Tibial artery (tissue), 4 donors: ENCODE measurements around the gene OR5T3.
"Not testable (repeated sequence)": the region's sequence is repeated elsewhere in the genome, so short reads cannot be mapped to it uniquely, and the experiment has no call there.

Source experiments
- DNase-seq, 2 donors: peaks; one replicate each; pipeline ENCODE4 v3.0.0-alpha.2; 2019
- H3K27ac ChIP-seq, 2 donors: fragments of 200-600 bp; sonication (generic) in 1 of 2; 1 replicate in 1 of 2; 2 replicates in 1 of 2; pipeline ENCODE4 v1.5.1; 2018 to 2019; ENCODE audit warnings: mild to moderate bottlenecking in 1 of 2
- H3K27me3 ChIP-seq, 2 donors: fragments of 200-600 bp; sonication (generic) in 1 of 2; one replicate each; pipeline versions ENCODE4 v1.5.1 to v1.6.0; 2016 to 2019
- H3K36me3 ChIP-seq, 3 donors: fragments of 200-600 bp; sonication (generic) in 2 of 3; one replicate each; pipeline ENCODE4 v1.5.1; 2016 to 2019; ENCODE audit warnings: mild to moderate bottlenecking in 2 of 3
- H3K4me1 ChIP-seq, 4 donors: fragments of 200-600 bp; sonication (generic) in 2 of 4; 1 replicate in 3 of 4; 2 replicates in 1 of 4; pipeline ENCODE4 v1.5.1; 2016 to 2019
- H3K4me3 ChIP-seq, 2 donors: fragments of 200-600 bp; sonication (generic) in 1 of 2; 1 replicate in 1 of 2; 2 replicates in 1 of 2; pipeline ENCODE4 v1.5.1; 2018 to 2019; ENCODE audit warnings: mild to moderate bottlenecking in 2 of 2
- H3K9me3 ChIP-seq, 3 donors: fragments of 200-600 bp; sonication (generic) in 1 of 3; one replicate each; pipeline ENCODE4 v1.5.1; 2016 to 2019
- CTCF ChIP-seq, 2 experiments: fragments of 200-600 bp in 1 of 2; fragments of 450-650 bp in 1 of 2; IDR thresholded peaks; one replicate each; pipeline ENCODE4 v1.5.1; 2017 to 2019; ENCODE audit warnings: antibody characterized with exemption in 2 of 2, mild to moderate bottlenecking in 1 of 2, moderate library complexity in 1 of 2
- intact Hi-C: fragments of 100-400 bp; cut with DNase I; formaldehyde crosslinking; loops from one replicate; pipeline ENCODE4 v1.15.0; 2023; ENCODE audit warnings: low total_unique reads

Gene OR5T3

GRCh38 chr11:56251954-56252353 is at the start of gene OR5T3:
Gene OR5T3 (plus strand): TSS chr11:56252254. CDS start chr11:56252254, 0 bp downstream.
- intact Hi-C loops: no loop called here
- H3K27ac ChIP-seq: no peak within 1 kb of the TSS
- no peaks in the 10 kb centered on the region for H3K4me1 ChIP-seq
- no peaks in the 10 kb centered on the region for H3K27me3 ChIP-seq
- no peak within 1 kb of the TSS for H3K4me3 ChIP-seq
- no peak for TF ChIP-seq CTCF (IDR thresholded peaks at IDR 0.05)
- H3K36me3 ChIP-seq: no peaks in the 10 kb centered on the region
- DNase-seq: no peak
- no peaks in the 10 kb centered on the region for H3K9me3 ChIP-seq

- TF ChIP-seq CTCF (IDR thresholded peaks at IDR 0.05): no peak
Measured at GRCh38 chr11:56207790-56208189, 44.3 kb upstream of the OR5T3 start.

GRCh38 chr11:56214537-56214936 is 37.5 kb upstream of the OR5T3 start:
- intact Hi-C loops: no loop called here
- Histone ChIP-seq H3K4me3 (no peak overlapping the region), H3K4me1 (no peaks in the 10 kb centered on the region), H3K36me3 (no peaks in the 10 kb centered on the region), H3K9me3 (peaks cover 0 to 9% (median 8%) of the 10 kb centered on the region in 3 donors), H3K27me3 (no peaks in the 10 kb centered on the region), H3K27ac (no peak overlapping the region)
- TF ChIP-seq CTCF (IDR thresholded peaks at IDR 0.05): no peak
- DNase-seq: no peak

More at GRCh38 chr11:56207790-56208189, 44.3 kb upstream of the OR5T3 start:
- no peaks in the 10 kb centered on the region for H3K27me3 ChIP-seq
- H3K27ac ChIP-seq: no peak overlapping the region
- H3K4me3 ChIP-seq: no peak overlapping the region
- H3K9me3 ChIP-seq: no peaks in the 10 kb centered on the region
- no peak for DNase-seq
- intact Hi-C loops: no loop called here
- no peaks in the 10 kb centered on the region for H3K36me3 ChIP-seq
- no peaks in the 10 kb centered on the region for H3K4me1 ChIP-seq

GRCh38 chr11:56219735-56220134 is 32.3 kb upstream of the OR5T3 start:
- H3K36me3 ChIP-seq, H3K4me1 ChIP-seq, H3K27ac ChIP-seq, H3K9me3 ChIP-seq, H3K4me3 ChIP-seq, intact Hi-C loops, DNase-seq, H3K27me3 ChIP-seq: not testable (repeated sequence)

GRCh38 chr11:56234155-56234554 is 17.9 kb upstream of the OR5T3 start, which contains the start of gene OR5T2:
Gene OR5T2 (minus strand): TSS chr11:56234255. CDS start chr11:56233062, 1,193 bp downstream.
- no peak within 1 kb of the TSS for H3K27ac ChIP-seq
- no peaks in the 10 kb centered on the region for H3K27me3 ChIP-seq
- peaks cover 0 to 3% (median 0%) of the 10 kb centered on the region in 3 donors for H3K9me3 ChIP-seq
- intact Hi-C loops: no loop called here
- no peaks in the 10 kb centered on the region for H3K4me1 ChIP-seq
- H3K36me3 ChIP-seq: no peaks in the 10 kb centered on the region
- no peak for TF ChIP-seq CTCF (IDR thresholded peaks at IDR 0.05)
- H3K4me3 ChIP-seq: no peak within 1 kb of the TSS
- DNase-seq: no peak

- H3K9me3 ChIP-seq: peaks cover 0 to 4% (median 4%) of the 10 kb centered on the region in 3 donors
- H3K27ac ChIP-seq: no peak overlapping the region
- no peaks in the 10 kb centered on the region for H3K27me3 ChIP-seq
- H3K4me3 ChIP-seq: no peak overlapping the region
- intact Hi-C loops: no loop called here
- H3K4me1 ChIP-seq: no peaks in the 10 kb centered on the region
- H3K36me3 ChIP-seq: no peaks in the 10 kb centered on the region
- DNase-seq: no peak
- TF ChIP-seq CTCF (IDR thresholded peaks at IDR 0.05): no peak
Measured at GRCh38 chr11:56271092-56271491, 19.0 kb downstream of the OR5T3 start.
